ENCODE results near the gene CNTNAP2.
"Not testable (repeated sequence)": the region's sequence is repeated elsewhere in the genome, so short reads cannot be mapped to it uniquely, and the experiment has no call there.

CNTNAP2 gene

DNA sequence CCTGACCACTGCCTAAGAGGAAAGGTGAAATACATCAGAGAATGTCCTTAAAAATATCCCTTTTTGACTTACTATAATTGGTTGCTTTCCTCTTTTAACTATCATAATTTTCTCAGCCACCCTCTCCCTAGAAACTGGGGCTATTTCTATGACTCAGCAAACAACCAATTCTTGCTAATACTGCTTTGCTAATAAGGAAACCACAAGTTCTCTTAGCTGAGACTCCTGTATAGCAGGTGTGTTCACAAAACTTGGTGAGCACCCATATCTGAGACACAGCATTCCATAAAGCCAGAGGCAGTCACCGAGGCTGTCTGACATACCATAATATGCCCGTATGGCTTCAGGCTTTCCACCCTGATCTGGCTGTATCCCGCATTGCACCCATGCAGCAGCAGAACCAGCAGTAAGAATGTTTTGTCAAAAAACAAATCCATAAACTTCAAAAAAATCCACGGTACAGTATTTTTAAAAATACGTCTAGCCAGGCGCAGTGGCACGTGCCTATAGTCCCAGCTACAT lies 2282.3 kb downstream of the CNTNAP2 start:
- no peak for DNase-seq (ENCODE audit: low read depth)

DNA sequence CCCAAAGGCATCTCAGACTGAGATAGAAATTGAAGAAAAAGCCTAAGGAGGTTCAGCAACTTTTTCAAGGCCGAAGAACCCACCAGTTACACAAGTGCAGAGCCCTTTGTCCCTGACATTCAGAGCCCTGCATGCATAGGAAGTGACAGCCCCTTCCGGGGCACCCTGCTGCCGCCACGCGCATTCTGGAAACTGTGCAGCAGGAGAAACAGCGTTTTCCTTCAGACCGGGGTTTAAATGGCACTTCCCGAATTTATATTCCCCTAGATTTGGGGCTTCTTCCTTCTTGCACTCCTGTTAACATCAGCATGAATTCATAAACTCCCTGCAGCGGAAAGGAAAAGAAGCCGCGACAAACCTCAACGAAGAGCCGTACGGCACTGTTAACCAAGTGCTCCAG lies 2283.5 kb downstream of the CNTNAP2 start:
- no peak for DNase-seq (ENCODE audit: low read depth)

DNA sequence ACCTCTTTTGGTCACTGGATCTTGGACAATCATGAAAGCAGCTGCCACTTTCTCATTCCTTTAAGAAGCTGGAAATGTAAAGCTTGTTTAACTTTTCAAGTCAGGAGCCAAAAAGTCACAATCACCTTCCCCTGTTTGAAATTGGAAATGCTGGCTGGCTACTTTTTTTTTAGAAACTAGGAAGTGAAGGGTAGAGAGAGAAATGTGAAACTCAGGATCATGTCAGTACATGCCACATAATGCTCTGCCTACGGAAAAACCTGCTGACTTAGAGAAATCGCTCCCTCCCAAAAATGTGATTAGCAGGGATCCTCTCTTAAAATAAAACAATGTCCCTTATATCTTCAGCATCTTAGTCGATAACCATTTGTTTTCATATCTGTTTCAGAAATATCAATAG lies 2285.6 kb downstream of the CNTNAP2 start:
- no peak for DNase-seq (ENCODE audit: low read depth)

DNA sequence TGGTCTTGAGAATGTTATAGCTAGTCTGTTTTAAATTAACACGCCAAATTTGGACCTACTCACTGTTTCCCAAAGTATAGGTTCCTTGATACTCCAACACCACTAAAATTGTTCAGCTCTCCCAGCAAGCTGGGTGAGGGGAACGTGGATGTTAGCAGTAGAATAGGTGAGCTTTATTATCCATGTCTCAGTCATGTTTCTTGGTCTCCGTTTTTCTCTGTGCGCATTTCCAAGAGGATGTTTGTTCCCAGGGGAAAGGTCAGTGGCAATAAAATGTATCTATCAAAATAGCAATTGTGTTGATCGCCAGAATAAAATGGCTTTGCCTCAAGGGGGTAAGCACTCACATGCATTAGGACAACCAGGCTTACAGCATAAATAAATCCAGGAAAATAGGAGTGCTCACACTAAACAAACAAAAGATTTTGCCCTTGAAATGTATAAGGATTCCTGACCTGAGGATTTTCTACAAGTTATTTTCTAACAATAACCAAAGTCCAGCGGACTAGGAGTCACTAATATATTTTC lies 2286.9 kb downstream of the CNTNAP2 start:
- DNase-seq (ENCODE audit: low read depth), result no peak

DNA sequence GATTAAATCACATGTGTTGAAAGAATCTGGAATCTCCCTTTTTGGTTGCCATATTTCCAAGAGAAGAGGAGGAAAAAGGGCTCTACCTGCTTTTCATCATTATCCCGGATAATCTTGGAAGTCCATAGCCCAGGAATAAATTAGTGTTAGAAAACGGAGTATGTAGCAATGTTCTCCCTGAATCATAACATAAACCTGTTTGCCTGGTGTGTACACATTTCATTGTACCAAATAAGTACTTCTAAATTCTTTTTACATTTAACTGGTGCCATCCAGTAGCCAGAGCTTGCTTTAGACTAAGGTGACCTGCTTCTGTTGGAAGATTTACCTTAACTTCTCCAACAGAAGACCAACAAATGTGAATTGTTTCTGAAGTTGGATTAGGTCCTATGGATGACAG lies 2291.7 kb downstream of the CNTNAP2 start:
- no peak for DNase-seq (ENCODE audit: low read depth)

DNA sequence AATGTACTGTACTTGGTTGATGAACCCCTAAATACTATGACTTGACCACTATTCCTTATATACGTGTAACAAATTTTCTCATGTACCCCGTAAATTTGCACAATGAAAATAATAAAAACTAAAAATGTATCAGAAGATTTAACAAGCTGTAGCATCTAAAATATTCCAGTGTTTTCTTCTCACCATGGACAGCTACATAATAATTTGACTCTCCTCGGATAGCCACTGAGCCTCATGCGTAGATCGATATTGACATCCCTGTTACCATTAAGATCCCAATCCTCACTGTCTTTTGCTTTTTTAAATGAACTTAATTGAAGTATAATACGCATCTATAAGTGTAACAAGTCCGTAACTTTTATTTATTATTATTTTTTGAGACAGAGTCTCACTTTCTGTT lies 2294.3 kb downstream of the CNTNAP2 start:
- no peak for DNase-seq (ENCODE audit: low read depth)

DNA sequence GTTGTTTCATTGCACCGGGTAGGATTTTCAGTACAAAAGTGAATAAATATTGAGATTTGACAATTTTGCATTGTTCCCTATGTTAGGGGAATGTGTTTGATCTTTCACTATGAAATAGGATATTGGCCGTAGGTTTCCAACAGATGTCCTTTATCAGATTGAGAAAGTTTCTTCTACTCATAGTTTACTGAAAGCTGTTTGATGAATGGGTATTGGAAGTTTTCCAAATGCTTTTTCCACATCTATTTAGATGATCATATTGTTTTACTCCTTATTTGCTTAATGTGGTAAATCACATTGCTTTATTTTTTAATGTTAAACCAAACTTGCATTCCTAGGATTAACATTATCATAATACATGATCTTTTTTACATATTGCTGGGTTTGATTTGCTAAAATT lies 2296.1 kb downstream of the CNTNAP2 start:
- no peak for DNase-seq (ENCODE audit: low read depth)

DNA sequence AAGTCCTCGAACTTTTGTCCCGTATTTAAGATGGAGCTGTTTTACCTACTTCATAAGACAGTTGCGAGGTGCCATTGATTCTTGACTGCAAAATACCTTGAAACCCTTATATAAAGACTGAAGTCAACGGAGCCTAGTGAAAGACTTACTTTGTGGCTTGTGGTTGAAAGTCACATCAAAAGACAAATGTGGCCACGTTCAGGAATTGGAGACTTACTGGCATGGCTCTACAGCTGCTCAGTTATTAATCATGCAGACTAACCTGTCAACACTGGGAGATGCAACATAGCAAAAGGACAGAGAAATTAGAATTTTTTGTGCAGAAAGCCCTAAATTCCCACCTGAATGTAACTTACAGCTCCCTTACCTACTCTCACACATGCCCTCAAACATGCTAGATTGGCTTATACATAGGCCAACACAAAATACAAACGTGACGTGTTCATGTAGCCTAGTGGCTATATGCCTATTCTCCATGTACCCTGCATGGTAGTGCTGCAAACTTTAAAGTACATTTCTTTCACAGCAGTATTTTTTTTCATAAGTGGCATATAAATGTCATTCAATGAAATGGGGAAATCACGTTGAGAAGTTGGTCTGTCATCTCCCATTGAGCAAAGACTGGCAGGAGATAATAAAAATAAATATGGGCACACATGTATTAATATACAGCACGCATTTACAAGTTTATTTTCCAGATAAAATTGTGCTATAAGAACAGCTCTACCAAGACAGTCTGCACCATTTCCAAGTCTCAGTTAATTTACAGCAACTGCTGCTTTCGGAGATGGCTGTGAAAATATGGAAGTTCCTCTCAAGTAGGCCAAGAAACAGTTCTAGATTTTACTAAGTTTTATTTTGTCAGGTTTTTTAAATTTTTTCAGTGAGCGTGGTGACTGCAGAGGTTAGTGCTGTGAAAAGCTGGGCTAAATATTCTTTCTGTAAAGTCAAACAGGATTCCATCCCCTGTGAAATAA lies 2303.5 kb downstream of the CNTNAP2 start:
- no peak for DNase-seq (ENCODE audit: low read depth)

DNA sequence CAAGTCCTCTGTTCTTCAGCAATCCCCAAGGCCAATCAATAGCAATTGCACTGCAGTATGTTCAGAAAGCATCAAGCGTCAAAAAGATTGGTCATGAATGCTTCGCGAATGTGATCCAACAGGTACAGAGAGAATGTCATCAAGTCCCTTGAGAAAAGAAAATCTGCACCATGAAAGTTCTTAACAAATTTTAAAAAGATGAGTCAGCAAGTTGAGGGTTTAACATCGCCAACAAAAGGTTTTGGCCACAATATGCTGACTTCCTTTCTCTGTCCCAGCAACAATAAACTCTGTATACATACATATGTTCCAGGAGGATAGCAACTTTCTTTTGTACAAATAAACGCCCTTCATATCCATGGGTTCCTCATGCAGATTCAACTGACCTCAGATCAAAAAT lies 2305.4 kb downstream of the CNTNAP2 start:
- DNase-seq (ENCODE audit: low read depth), result no peak

DNA sequence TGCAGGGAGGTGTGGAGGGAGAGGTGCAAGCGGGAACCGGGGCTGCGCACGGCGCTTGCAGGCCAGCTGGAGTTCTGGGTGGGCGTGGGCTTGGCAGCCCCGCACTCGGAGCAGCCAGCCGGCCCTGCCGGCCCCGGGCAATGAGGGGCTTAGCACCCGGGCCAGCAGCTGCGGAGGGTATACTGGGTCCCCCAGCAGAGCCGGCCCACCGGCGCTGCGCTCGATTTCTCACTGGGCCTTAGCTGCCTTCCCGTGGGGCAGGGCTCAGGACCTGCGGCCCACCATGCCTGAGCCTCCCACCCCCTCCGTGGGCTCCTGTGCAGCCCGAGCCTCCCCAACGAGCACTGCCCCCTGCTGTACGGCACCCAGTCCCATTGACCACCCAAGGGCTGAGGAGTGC lies 2309.8 kb downstream of the CNTNAP2 start:
- not testable (repeated sequence) for DNase-seq (ENCODE audit: low read depth)

DNA sequence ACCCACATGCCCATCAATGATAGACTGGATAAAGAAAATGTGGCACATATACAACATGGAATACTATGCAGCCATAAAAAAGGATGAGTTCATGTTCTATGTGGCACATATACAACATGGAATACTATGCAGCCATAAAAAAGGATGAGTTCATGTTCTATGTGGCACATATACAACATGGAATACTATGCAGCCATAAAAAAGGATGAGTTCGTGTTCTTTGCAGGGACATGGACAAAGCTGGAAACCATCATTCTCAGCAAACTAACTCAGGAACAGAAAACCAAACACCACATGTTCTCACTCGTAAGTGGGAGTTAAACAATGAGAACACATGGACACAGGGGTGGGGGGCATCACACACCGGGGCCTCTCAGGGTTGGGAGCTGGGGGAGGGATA lies 2314.1 kb downstream of the CNTNAP2 start:
- DNase-seq (ENCODE audit: low read depth), result not testable (repeated sequence)

DNA sequence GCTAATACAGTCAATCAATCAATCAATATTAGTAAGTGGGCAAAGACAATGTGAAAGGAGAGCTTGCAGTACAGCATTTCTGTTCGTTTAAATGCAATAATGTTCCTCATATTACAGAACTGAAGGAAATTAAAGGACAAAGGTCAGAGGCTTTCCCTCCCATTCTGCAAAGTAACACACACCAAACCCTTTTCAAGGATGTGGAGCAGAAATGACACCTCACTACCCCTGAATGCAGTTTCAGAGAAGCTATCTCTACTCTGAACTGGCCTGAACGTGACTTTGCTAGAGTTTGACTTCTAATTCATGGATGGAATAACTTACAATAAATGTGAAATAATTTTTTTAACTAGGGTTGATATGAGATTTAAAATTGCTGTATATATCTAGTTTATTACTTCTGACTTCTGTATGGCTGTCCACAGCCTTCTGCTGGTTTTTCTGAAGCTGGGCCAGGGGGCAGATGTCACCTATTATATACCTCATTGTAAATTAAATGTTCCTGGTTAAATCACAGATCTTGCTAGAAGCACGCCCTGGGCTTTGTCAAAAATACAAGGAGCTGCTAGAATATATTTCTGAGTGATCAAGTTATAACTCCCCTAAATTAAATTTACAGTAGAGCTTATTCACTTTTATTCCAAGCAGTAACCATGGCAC lies 2317.1 kb downstream of the CNTNAP2 start:
- no peak for DNase-seq (ENCODE audit: low read depth)

DNA sequence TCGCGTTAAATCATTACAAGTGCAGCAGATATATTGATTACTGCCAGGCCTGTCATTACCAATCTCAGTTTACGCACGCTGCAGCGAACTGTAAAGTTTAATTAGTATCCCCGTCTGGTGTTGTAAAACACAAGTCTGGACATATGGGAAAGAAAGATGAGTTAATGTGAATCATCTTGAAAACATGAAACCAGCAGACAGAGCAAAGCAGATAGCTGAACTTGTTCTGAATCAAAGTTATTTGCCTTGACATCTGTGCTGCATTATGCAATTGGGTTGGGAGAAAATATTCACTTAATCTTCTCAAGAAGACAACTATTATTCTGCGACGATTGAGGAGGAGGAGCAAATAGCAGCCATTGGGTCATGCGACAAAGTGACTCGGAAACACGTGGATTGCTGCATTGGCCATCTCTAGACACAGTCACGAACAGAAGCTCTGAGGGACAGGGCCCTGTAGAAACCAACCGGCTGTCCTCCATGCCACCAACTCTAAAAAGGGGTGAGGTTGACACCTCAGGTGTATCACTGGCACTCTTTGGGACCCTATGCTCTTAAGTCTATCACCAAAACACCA lies 2317.7 kb downstream of the CNTNAP2 start:
- DNase-seq (ENCODE audit: low read depth), result peak; percentile 11

DNA sequence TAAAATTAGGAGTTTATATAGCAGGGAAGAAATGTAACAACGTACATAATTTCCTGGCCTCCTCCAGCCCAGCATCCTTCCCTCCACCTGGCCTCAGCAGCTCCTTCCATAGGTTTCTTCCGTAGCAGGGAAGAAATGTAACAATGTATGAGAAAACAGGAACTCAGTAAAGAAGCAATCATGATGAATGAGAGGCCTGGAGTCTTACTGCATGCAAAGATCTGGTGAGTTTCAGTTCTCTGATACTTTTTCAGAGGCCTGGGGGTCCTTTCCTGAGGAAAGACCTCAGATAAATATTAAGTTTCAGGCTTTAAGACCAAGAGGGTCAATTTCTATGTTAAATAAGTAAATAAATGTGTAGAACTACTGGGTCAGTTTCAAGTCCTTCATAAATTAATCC lies 2318.3 kb downstream of the CNTNAP2 start:
- DNase-seq (ENCODE audit: low read depth), result no peak

DNA sequence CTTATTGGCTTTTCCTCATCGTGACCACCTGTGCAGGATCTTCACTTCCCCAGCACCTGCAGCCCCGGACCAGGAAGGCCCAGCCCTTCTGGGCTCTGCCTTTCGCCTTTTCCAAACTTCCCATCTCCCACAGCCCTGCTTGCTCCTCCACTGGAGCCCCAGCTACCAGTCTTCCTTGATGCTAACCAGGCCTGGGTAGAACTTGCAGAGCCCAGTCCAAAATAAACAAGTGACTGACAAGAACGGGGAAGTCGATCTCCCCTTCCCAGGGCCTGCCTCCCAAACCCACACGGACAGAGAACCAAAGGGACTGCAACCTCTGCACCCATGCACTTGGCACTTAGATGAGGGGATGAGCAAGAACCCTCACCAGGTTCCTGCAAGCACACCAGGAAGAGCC lies 2319.1 kb downstream of the CNTNAP2 start:
- DNase-seq (ENCODE audit: low read depth), result no peak

DNA sequence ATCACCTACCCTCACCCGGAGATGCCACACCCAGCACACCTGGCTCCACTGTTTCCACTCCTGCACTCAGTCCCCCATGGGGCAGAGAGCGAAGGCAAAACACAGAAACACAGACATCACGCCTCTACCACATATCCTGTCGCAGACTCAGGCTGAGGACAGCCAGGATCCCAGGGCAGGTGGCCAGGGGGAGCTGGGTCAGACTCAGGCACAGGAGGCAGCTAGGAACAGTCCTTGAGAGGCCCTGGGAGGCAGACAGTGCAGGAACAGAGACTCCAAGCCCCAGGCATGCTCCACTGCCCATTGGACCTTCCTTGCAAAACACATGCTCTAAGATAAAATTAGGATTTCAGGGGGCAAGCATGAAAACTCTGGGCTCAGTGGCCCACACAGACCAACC lies 2319.5 kb downstream of the CNTNAP2 start:
- no peak for DNase-seq (ENCODE audit: low read depth)

DNA sequence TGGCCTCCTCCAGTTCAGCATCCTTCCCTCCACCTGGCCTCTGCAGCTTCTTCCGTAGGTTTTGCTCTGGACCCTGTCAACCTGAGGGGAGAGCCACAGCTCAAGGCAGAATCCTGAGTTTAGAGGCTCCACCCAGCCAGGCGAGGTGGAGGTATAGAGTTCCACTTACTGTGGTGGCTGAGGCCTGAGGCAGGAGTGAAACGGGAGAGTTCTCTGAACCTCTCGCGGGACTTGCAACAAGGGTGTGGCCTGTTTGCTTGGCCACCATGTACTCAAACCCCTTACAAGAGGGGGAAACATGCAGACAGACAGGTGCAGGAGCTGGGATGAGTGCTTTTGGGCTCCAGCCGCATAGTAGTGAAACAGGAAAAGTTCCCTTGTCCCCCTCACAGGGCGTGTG lies 2320.0 kb downstream of the CNTNAP2 start:
- DNase-seq (ENCODE audit: low read depth), result no peak

DNA sequence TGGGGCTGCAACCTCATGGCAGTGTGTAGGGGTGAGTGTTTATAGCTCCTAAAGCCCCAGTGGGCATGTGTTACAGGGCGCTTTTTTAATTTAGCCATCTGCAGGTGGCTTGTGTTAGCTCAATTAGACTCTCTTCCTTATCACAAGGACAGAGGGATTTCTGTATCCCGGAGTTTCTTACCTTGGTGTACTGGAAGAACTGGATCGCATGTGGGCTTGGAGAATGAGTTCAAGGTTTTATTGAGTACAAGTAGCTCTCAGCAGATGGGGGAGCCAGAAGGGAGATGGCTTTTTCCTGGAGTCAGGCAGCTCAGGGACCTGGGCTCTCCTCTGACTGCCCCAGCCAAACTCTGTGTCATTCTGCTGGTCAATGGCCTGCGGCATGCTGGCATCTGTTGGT lies 2320.4 kb downstream of the CNTNAP2 start:
- DNase-seq (ENCODE audit: low read depth), result no peak

DNA sequence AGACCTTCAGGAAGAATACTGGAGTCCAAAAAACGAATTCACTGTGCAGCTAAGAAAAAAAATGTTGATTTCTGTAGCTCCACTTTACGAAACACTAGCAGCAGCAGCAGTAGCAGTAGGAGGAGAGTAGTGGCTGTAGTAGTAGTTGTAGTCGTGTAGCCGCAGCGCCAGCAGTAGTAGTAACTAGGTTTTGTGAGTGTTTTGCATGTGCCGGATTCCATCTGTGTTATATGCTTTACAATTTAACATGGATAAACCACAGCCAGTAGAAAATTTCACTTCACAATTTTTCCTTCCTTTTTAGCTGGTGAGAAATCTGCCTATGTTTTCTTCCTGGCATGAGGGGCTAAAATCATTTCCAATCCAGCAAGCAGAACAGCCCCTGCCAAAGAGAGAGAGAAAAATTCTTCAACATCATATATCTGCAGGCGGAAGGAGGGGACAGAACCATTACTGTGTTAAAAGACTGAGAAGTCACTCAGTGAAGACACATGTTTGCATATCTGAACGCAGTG lies 2325.6 kb downstream of the CNTNAP2 start:
- no peak for DNase-seq (ENCODE audit: low read depth)

DNA sequence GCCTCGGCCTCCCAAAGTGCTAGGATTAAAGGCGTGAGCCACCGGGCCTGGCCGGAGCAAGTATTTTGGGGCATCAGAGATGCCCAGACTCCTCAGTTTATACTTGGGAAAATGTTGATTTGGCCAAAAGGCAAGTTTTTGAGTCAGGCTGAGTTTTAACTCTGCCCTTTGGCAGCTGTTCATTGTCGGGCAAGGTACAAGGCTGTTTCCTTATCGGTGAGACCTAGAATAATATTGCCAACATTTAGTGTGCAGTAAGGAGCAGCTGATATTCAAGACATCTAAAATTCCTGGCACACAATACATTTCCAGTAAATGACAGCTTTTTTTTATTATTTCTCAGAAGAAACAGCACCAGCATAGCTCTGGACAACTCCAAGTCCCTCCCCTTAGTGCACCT lies 2326.3 kb downstream of the CNTNAP2 start:
- DNase-seq (ENCODE audit: low read depth), result no peak

DNA sequence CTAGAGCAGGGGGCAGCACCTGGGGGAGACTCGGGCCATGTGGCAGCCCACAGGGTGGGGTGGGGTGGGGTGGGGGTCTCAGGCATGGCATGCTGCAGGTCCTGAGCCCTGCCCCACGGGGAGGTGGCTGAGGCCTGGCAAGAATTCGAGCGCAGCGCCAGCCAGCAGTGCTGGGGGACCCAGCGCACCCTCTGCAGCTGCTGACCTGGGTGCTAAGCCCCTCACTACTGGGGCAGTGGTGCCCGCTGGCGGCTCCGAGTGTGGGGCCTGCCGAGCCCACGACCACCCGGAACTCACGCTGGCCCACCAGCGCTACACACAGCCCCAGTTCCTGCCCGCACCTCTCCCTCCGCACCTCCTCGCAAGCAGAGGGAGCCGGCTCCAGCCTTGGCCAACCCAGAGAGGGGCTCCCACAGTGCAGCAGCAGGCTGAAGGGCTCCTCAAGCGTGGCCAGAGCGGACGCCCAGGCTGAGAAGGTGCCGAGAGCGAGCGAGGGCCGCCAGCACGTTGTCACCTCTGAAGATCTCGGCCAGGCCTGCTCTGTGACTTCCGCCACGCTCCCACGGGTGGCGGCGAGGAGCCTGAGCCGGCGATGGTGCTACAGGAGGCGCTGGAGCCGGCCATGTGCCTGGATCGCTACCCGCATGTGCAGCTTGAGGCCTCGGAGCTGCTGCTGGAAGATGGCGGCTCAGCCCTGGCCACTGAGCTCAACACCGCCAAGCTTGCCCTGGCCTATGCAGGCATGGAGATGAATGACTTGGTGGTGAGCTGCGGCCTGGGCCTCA lies 2328.9 kb downstream of the CNTNAP2 start:
- no peak for DNase-seq (ENCODE audit: low read depth)

Measured in iris pigment epithelial cell (primary cell).